ENCODE measurements around the gene CCNY.

CCNY gene

GRCh38 chr10:35568483-35569015 lies 232.2 kb downstream of the CCNY start:
- no peak for DNase-seq

DNA sequence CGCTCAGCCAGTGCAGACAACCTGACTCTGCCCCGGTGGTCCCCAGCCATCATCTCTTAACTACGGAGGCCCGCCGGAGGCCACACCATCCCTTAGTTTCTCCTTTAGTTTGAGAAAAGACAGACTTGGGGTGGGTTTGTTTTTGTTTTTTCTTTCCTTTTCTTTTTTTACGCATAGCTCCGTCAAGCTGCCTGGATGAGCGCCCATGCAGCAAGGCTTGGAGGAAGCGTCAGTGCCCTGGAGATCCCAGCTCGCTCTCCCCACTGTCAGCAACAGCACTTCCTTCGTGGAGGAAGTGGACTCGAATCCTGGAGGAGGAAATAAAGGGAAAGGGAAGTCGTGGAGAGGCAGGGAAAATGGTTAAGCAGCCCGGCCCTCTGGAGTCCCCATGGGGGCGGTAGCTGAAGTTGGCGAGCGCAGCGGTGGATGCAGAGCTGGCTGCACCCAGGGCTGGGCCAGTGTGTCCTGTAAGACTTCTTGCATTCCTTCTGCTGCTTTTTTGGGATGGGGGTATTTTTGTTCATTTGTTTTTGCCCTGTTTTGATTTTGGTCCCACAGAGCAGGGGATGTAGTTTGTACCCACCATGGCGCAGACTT lies 232.9 kb downstream of the CCNY start:
- DNase-seq: no peak

- DNase-seq: no peak
Observed at GRCh38 chr10:35569836-35570235, 233.5 kb downstream of the CCNY start.

DNA sequence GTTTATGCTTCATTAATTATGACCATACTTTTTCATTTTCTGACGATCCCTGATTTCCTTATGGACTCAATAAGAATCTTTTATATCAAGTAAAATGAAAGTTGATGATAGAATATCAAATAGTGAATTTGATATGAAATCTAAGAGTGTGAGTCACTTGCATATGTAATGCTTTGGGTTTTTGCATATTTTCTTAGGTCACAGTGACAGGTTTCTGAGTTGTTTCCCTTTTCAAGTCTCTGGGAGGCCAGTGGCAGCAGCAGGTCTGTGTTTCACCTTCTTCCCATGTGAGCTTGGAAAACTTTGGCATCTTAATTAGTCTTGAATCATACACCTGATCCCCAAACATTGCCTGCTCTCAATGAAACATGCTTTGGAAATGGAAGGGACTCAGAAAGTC lies 234.1 kb downstream of the CCNY start:
- no peak for DNase-seq

DNA sequence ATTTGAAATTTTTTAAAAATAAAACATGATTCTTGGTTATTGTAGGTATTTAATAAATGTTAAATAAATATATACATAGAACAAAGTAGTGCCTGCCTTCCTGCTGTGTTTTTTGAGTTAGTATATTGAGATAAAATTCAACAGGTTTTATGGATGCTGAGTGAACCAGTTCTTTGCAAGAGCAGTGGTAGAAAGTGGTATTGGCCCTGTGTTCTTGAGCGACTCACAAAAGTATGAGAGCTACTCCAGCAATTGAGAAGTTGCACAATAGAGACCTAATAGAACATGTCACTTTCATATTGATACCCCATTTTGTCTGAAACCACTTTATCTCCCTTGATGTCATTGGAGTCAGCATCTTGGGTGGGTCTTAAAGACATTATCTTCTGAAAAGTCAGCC lies 236.3 kb downstream of the CCNY start:
- DNase-seq: no peak

GRCh38 chr10:35573796-35574195 lies 237.5 kb downstream of the CCNY start:
- no peak for DNase-seq

DNA sequence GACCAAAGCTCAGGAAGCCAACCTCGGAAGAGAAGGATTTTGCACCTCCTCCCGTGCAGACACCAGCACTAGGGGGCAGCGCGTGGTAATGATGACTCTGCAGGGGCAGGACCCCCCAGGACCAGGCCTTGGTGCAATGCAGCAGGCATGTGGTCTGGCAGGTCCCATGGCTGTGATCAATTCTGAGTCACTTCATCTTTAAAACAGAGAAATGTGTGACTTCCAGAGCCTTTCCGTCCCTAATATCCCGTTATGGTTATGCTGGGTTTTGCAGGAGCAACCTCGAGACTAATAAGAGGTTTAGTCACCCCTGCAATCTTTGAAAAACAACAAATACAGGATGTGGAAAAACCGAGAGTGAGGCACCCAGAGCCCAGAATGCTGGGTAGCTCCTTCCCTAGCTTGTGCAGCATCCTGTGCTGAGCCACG lies 238.6 kb downstream of the CCNY start:
- DNase-seq: no peak

GRCh38 chr10:35575640-35576039 lies 239.3 kb downstream of the CCNY start:
- no peak for DNase-seq

- no peak for DNase-seq
Observed at GRCh38 chr10:35576730-35577129, 240.4 kb downstream of the CCNY start.

- no peak for DNase-seq
Observed at GRCh38 chr10:35577926-35578617, 241.8 kb downstream of the CCNY start.

DNA sequence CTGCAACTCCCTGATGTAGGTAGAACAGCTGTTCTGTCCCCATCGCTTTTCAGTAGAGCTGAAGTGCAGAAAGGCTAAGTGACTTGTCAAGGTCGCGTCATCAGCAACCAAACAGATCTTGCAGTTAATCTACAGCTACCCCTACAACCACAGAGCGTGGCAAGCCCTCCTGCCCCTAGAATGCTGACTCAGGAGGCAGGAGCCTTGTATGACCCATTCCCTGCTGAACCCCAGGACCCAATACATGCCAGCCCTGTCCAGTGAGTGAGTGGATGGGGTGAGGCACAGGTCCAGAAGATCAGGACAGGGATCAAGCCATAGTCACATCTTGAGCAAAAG lies 242.3 kb downstream of the CCNY start:
- DNase-seq: no peak

- DNase-seq: no peak
Observed at GRCh38 chr10:35579116-35579515, 242.8 kb downstream of the CCNY start.

GRCh38 chr10:35579726-35580422 lies 243.6 kb downstream of the CCNY start:
- no peak for DNase-seq

DNA sequence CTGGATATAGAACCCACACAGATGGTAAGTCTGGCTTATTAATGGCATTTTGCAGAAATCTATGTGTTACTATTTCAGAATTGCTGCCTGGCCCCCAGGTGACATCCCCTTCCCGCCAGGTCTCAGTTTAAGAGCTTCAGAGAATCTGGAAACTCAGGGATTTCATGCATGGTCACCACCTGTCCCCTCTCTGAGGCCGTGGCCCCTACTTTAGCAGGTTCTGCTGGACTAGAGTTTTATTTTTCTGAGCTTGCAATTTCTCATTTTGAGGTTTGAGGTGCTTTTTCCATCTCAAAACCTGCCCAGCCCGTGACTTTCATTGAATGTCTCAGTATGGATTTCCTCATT lies 244.1 kb downstream of the CCNY start:
- DNase-seq: no peak

- DNase-seq: no peak
Observed at GRCh38 chr10:35581655-35582054, 245.3 kb downstream of the CCNY start.

GRCh38 chr10:35584946-35585345 lies 248.6 kb downstream of the CCNY start:
- DNase-seq: no peak

DNA sequence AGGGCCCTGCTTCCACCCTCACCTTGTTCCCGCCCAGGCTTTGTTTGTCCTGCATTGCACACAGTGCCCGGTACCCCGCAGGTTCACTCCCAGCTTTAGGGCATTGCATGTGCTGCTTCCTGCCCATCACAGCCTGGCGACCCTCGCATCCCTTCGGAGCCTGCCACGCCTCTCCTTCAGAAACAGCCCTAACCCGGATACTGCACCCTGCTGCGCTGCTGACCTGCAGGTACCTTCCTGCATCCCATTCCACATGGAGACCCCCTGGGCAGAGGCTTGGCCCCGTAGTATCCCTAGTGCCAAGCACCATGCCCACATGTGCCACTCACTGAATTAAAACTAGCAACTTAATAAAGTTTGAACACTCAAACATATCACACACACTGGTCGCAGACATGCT lies 249.0 kb downstream of the CCNY start:
- DNase-seq: no peak

DNA sequence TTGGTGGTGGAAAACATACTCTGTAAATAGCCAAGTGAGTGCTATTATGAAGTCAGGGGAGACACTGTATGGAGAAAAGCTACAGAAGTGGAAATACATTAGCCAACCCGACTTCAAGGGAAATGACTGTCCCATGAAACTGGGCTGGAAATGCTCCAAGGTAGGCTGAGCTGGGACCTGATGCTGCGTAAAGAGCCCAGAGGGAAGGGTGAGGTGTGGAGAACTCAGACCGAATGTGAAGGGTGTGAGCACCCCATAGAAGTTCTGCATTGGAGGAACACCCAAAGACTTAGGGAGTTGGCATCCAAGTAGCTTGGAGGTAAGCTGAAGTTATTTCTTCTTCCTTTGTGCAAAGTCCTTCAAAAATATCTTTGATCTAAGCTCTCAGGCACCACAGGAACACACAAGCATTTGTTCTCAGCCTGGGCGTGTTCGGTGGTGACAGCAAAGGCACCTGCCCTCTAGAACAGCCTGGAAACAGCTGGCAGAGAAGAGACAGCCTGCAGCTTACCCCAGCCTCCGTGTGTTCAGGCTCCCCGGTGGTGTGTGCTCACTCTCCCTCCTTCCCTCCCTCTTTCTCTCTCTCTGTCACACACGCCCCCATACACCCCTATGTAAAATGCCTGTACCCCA lies 249.7 kb downstream of the CCNY start:
- no peak for DNase-seq

DNA sequence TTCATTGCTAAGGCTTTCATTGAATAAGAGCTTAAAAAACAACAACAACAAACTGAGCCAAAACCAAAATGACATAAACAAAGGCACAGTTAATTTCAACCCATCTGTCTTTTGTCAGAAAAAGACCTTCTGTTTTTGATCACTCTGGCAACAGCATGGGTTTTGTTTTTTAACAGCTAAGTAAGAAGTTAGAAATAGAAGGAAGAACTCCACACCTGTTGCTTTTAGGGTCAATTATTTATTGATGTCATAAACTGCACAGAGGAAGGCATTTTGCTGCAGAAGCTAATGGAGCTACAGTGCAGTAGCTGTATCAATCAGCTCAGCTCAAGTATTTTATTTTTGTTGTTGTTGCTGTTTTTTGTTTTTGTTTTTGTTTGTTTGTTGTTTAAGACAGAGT lies 252.5 kb downstream of the CCNY start:
- no peak for DNase-seq

DNA sequence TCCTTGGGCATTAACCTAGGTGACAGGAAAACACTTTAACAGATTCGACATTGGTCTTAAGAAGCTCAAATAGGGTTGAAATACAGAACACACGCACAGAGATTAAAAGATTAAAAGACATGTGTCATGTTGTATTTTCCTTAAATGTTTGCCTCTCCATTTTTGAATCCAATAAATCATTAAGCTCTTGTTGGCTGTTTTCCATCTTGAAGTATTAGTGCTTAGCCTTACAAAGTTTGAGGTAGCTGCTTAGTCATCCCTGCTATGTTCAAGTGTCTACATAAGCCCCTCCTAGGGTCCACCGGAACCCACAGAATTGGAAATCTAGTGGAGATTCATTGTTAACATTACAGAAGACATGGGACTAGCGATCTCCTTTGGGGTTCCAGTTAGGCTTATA lies 256.1 kb downstream of the CCNY start:
- no peak for DNase-seq

DNA sequence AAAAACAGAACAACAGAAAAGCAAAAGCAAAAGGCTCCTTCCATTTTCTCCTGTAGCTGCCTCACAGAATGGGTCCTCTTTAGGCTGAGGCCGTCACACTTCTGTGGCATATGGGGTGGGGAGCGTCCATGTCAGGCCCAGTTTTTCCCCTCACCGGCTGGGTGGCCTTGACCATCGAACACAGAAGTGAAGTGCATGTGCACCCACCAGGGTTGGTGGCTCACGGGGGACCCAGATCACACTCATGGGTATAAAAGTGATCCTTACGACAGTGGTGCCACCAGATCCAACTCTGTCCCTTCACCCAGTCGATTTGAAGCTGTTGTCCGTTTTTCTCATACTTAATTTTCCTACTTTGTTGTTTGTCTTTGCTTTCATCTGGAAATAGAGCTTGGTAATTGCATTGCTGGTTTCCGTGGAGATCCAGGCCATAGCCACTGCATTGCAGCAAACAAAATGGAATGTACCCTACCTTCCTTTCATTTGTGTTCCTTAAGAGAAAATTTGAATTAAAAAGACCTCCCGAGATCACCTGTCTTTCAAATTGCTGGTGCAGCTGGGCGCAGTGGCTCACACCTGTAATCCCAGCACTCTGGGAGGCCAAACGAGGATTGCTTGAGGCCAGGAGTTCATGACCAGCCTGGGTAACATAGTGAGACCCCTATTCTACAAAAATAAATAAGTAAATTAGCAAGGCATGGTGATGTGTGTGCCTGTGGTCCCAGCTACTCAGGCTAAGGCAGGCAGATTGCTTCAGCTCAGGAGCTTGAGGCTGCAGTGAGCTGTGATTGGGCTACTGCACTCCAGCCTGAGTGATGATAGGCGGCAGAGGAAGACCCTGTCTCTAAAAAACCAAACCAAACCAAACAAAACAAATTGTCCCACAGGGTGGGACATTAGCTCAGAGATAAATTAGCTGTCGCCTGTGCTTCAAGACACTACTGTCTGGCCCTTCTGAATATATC lies 258.1 kb downstream of the CCNY start:
- no peak for DNase-seq

GRCh38 chr10:35595106-35595505 lies 258.8 kb downstream of the CCNY start:
- DNase-seq: no peak

- no peak for DNase-seq
Observed at GRCh38 chr10:35598379-35598778, 262.1 kb downstream of the CCNY start.
